Renal cortical epithelial cell (primary cell): ENCODE data around the gene CPXM2. TPM values are rescaled to one million over a fixed set of nuclear protein-coding genes. Genes with fewer than 3 reads are reported as not detected.

Experiments
- DNase-seq: peaks from one replicate; pipeline ENCODE4 v3.0.0-alpha.2; 2011; ENCODE audit warnings: low read depth
- total RNA-seq: library from RNA; depleted of rRNA; stranded (reverse); fragments of >200 nt; gene quantifications from 2 replicates; pipeline ENCODE4 v1.2.3, GENCODE V29; 2014

CPXM2 gene
- total RNA-seq, 1 donor from 2014 or later: 1.1 TPM

- no peak for DNase-seq
Observed at GRCh38 chr10:123800289-123800688, 91.3 kb downstream of the CPXM2 start.

GRCh38 chr10:123798856-123799255 lies 92.8 kb downstream of the CPXM2 start:
- DNase-seq: no peak

DNA sequence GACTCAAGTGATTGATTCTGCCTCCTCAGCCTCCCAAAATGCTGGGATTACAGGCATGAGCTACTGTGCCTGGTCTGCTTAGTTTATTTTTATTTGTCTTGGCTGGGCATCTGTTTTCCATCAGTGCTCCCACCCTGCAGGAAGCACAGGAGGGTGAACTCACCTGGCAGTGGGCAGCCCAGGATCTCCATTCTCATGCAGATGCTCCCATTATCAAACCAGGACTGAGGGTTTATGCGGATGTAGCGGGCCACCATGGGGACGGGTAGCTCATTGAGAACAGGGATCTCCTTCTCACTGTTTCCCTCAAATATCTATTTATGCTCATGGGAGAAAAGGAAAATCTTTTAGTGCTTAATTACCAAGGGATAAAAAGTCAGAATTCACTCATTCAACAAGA lies 93.8 kb downstream of the CPXM2 start:
- no peak for DNase-seq

DNA sequence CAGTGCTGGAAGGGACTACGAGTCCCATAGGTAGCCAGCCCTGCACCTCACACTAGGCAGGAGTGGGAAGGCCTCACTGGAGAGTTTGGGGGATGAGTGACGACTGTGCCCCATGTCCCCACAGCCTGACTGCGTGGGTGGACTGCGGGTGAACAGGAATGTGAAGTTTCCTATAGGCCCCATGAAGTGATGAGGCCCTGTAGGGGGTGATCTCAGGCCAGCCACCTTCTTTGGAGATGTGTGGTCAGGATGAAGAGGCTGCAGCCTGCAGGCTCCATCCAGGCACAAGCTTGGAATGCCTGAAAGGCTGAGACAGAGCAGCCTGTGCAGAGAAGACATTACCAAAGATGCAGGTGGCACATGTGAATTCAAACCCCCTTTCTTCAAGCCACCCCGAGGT lies 94.9 kb downstream of the CPXM2 start:
- DNase-seq: no peak

DNA sequence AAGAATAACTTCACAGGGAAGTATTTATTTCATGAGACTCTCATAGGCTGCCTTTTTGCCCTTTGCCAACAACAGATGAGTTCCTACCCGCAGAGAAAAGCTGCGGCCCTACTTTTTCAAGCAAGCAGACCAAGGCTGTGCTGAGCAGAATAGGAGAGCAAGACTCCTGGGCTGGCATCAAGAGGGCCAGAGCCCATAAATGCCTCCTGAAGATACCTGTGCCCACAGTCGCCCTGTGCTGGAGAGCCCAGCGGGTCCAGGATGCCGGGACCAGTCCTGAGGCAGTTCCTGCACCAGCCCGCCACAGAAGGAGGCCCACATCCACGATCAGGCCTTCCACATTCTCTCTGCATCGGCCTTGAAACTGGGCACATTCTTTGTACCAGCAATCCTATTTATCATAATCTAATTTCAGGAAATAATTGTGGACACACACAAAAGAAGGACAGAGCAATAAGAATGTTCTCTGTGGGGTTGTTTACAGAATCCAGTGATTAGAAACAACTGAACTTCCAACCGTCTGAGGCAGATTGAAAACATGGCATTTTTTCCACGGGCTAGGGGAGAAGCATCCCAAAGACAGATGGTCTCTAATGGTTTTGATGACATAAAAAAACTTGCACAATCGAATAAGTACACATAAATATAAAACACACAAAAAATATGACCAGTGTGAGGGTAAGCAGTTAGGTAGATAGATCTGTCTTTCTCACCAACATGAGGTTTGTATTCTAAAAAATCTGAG lies 95.6 kb downstream of the CPXM2 start:
- no peak for DNase-seq

GRCh38 chr10:123795196-123795780 lies 96.3 kb downstream of the CPXM2 start:
- DNase-seq: no peak

DNA sequence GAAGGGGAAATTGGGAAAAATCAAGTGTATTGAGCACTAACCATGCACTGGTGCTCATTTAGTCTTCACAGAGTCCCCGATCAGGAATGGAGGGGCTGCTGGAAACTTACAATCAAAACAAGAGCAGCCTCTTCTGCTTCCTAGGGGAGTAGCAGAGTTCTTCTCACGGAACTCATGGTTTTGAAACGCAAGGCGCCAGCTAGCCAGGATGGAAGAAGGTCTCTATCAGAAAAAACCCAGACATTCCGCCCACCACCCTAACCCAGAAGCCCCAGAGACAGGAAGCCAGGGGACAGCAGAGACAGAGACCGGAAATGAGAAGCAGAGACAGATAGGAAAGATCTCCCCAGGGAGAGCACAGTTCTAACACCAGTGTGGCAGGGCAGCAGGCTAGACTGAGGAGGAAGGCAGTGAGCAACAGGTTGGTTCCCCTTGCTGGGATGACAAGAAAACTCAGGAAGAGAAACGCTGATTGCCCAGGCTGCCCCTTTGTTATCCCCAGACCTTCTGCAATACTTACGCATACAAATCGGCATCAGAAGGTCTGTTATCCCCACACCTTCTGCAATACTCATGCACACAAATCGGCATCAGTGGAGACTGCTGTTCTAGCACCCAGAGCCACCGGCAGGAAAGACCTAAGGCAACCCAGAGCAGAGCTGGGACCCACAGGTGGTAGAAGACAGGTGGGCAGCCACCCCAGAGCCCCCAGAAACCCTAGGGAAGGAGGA lies 99.2 kb downstream of the CPXM2 start:
- DNase-seq: no peak

GRCh38 chr10:123790132-123790885 lies 101.3 kb downstream of the CPXM2 start:
- DNase-seq: no peak

- no peak for DNase-seq
Observed at GRCh38 chr10:123788981-123789380, 102.6 kb downstream of the CPXM2 start.

DNA sequence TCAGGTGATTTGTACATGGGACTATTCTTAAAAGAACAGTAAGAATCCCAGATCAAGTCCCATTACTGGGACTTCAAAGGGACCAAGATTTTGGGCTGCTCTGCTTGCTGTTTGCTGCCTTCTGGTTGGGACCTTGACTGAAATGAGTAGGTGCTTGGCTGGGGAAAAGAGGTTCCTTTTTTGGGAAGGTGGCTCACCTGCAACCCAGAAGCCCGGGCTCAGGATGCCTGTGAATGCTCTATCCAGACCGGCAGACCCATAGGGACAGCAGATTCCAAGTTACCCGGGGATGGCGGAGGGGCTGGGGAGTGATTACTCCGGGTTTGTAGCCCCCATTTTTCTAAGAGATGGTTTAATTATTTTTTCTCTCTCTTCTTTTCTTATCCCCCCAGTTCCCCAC lies 104.0 kb downstream of the CPXM2 start:
- no peak for DNase-seq

DNA sequence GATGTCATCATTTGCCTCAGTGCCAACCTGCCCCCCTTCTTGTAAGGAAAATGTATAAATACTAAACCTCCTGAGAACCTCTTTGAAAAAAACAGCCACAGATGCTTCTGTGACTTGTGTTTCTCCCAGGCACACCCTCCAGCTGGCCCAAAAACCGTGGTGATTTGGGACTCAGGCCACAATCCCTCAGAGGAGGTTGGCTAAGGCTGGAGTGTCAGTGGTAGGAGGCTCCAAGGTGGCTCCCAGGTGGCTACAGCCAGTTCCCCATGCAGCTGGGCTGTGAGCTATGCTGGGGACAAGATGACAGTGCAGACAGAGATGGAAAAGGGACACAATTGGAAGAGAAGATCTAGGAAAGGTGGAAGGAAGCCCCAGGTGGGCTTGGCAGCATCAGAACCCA lies 104.7 kb downstream of the CPXM2 start:
- no peak for DNase-seq

GRCh38 chr10:123786306-123786705 lies 105.3 kb downstream of the CPXM2 start:
- DNase-seq: no peak

- no peak for DNase-seq
Observed at GRCh38 chr10:123784646-123785045, 107.0 kb downstream of the CPXM2 start.

- DNase-seq: no peak
Observed at GRCh38 chr10:123784216-123784615, 107.4 kb downstream of the CPXM2 start.

DNA sequence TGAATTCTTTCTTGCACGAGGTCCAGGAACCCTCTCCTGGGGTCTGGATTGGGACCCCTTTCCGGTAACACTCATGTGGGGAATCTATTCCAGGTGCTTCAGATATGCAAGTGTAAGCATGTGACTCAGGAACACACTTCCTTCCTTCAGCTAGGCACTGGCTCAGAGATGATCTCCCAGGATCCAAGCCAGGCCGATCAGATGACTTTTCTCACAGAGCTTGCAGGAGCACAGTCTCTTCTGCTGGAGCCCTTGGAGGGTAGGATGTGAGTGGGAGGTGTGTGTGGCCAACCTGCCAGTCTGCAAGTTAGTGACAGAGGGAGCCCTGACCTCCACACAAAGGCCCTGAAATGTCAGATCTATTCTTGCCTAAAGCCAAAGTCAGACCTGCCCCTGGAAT lies 108.3 kb downstream of the CPXM2 start:
- no peak for DNase-seq

GRCh38 chr10:123782549-123782948 lies 109.1 kb downstream of the CPXM2 start:
- no peak for DNase-seq

GRCh38 chr10:123781956-123782500 lies 109.6 kb downstream of the CPXM2 start:
- no peak for DNase-seq

DNA sequence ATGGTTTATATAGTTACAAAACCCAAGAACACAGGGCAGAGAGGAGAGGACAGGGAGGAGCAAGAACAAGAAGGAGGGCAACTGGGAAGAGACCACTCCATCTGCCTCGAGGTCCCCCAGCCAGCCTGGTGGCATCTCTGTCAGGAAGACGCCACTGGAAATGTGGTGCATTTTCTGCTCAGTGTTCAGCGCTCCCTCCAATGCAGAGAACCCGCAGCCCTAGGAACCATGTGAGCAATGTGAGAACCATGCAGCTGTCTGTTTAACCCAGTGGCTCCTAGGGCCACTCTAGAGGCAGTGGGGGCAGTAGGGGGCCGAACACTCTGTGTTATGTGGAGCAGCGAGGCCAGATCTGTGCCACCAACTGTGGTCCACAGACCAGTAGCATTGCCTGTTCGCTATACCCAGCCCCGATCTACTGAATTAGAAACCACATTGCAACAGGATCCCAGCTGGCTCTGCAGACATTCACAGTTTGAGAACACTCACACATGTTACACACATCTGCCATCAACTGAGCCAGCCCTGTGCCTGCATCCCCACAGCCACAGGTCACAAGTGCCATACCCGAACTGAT lies 110.2 kb downstream of the CPXM2 start:
- no peak for DNase-seq

DNA sequence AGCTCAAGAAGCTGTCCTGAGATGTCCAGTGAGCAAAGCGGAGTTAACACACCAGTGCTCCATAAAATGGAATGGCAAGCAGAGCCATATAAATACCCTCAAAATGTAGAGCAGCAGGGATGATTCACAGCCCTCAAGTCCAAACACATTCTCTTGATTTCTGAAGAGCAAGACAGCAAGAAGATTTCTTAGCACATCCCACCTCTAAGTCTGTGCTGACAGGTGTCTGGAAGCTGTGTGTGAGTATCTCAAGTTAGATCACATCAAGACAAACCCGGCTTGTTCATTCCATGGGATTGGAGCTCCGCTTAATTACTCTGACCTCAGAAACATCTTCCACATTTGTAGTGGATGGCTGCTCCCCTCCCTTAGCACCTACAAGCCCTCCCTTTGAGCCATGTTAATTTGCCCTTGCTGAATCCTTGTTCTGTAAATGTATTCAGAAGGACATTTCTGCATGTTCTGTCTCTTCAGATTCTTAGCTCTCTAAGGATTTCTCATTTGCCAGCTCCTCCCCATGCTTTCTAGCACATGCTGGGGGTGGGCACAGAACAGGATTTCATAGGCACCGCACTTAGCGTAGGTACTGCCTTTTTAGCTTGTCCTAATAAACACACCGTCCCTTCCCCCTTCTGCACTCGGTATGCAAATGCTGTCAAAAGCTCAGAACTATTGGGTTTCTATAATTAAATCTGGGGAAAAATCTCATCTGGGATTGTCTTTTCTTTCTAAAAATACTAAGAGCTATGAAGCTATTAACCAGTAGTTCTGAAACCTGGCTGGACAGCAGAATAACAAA lies 112.7 kb downstream of the CPXM2 start:
- no peak for DNase-seq

DNA sequence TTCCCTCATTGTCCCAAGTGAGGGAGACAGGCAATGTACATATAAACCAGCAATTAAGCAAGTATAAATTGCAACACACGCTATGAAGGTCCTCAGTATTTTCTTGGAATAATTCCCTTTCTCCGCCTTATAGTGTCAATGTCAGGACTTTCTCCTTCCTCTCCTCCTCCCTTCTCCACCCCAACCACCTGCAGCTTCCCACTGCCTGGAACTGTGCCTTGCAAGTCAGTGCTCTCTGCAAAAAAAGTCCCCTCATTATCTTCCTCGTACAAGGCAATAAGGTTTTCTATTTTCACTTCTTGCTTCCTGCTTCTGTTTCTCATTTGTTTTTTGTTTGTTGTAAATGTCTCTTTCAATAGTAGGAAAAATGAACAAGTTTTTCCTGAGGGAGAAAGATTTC lies 113.7 kb downstream of the CPXM2 start:
- no peak for DNase-seq
